GM08714 (cell line): Measurements from ENCODE around the gene CERKL.

ENCODE experiments used
- H3K4me3 ChIP-seq: fragments of 200-500 bp; sonication (Bioruptor generic); 2 replicates; pipeline ENCODE4 v1.5.1; 2014; ENCODE audit warnings: mild to moderate bottlenecking, low read length, inconsistent platforms
- ZNF274 ChIP-seq: IDR thresholded peaks from 2 replicates; pipeline ENCODE4 v1.6.1; 2012; ENCODE audit warnings: mild to moderate bottlenecking, low read depth, low read length

CERKL gene

GRCh38 chr2:181558371-181558770 lies 98.5 kb downstream of the CERKL start:
- no peak for TF ChIP-seq ZNF274
- H3K4me3 ChIP-seq: no peak overlapping the region

GRCh38 chr2:181554061-181554830 lies 102.7 kb downstream of the CERKL start:
- no peak overlapping the region for H3K4me3 ChIP-seq
- no peak for TF ChIP-seq ZNF274

- TF ChIP-seq ZNF274: no peak
- no peak overlapping the region for H3K4me3 ChIP-seq
Observed at GRCh38 chr2:181553244-181553643, 103.7 kb downstream of the CERKL start.

- TF ChIP-seq ZNF274: no peak
- H3K4me3 ChIP-seq: no peak overlapping the region
Observed at GRCh38 chr2:181552808-181553207, 104.1 kb downstream of the CERKL start.

GRCh38 chr2:181546086-181546485 lies 110.8 kb downstream of the CERKL start:
- TF ChIP-seq ZNF274: no peak
- H3K4me3 ChIP-seq: no peak overlapping the region

- no peak for TF ChIP-seq ZNF274
- H3K4me3 ChIP-seq: no peak overlapping the region
Observed at GRCh38 chr2:181542170-181542569, 114.7 kb downstream of the CERKL start.

DNA sequence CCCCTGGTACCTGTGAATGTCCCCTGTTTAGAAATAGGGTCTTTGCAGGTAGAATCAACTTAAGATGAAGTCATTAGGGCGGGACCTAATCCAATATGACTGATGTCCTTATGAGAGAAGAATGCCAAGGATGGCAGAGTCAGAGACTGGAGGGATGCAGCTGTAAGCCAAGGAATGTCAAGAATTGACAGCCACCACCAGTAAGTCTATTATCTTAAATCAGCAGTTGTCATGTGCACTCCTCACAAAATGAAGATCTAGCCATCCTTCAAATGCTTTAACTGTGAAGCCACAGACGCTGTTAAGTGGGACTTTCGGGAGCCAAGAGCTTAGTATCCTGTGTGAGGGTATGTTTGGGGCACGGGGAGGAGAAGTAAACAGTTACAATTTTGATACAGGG lies 116.5 kb downstream of the CERKL start:
- TF ChIP-seq ZNF274: no peak
- H3K4me3 ChIP-seq: no peak overlapping the region

- H3K4me3 ChIP-seq: no peak overlapping the region
- no peak for TF ChIP-seq ZNF274
Observed at GRCh38 chr2:181536730-181537129, 120.2 kb downstream of the CERKL start.

DNA sequence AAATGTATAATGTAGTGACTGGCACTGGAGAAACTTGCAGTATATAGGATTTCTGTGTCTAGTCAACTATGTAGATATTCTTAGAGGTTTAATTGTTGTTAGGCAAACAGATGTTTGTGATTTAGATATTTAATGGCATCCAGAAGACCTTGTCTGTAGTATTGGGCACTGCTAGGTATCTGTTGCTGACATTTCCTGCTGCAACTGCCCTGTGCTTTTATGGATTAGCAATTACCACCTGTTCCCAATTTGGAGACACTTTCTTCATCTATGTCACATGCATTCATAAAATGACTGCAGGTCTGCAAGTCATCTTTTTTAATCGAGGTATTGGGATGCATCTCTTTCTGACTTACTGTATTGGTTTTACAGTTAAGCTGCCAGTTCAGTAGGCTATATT lies 128.5 kb downstream of the CERKL start:
- no peak overlapping the region for H3K4me3 ChIP-seq
- TF ChIP-seq ZNF274: no peak

DNA sequence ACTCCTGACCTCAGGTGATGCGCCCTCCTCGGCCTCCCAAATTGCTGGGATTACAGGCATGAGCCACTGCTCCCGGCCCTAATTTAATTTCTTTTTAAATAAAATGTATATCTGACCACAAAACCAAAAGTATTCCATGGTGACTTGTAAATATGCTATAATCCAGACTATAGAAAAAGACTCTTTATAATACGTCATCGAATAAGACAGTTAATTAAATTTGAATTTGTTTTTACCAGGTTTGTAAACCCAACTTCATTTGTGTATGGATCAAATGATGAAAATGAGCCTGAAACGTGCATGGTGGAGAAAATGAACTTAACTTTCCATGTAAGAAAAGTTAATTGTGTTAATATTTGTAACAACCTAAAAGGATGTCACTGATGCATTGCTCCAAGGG lies 129.8 kb downstream of the CERKL start:
- H3K4me3 ChIP-seq: no peak overlapping the region
- TF ChIP-seq ZNF274: no peak

GRCh38 chr2:181526014-181526413 lies 130.9 kb downstream of the CERKL start:
- no peak overlapping the region for H3K4me3 ChIP-seq
- no peak for TF ChIP-seq ZNF274

DNA sequence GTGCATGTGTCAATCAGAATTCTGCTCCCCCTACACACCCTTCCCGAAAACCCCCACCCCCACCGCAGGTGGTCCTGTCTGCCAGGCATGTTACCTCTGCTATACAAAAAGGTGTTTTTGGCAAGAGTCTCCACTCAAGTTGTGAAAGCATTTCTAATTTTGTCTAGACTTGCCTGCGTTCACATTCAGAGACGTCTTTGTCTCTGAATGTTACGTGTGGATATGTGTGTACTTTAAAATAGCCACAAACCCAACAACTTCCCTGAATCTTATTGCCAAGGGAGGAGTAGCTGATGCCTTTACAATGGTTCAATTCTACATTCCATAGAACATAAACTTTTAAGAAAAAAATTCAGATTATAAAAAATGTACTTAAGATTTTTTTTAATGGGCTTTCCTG lies 133.1 kb downstream of the CERKL start:
- TF ChIP-seq ZNF274: no peak
- H3K4me3 ChIP-seq: no peak overlapping the region

DNA sequence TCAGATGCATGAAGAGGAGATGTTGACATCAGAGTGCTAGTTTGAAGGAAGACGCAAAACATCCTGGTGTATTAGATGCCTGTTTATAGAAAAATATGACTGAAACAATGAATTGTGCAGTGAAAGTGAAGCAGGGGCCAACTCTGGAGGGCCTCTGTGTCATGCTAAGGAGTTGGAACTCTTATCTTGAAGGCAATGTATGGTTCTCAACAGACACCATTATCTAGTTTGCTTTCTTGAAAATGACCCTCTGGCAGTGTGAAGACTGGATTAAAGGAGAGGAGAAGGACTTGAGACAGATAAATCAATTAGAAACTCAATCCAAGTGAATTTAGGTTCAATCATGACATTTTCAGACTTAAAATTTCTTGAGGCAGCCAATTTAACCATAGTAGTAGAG lies 136.7 kb downstream of the CERKL start:
- no peak for TF ChIP-seq ZNF274

GRCh38 chr2:181517685-181518301 lies 139.1 kb downstream of the CERKL start:
- no peak for TF ChIP-seq ZNF274
- no peak overlapping the region for H3K4me3 ChIP-seq

More for the DNA sequence above, 136.7 kb downstream of the CERKL start:
- no peak overlapping the region for H3K4me3 ChIP-seq

GRCh38 chr2:181516992-181517391 lies 139.9 kb downstream of the CERKL start:
- TF ChIP-seq ZNF274: no peak
- H3K4me3 ChIP-seq: no peak overlapping the region
